ENCODE results near the gene TAF12.

TAF12 gene

DNA sequence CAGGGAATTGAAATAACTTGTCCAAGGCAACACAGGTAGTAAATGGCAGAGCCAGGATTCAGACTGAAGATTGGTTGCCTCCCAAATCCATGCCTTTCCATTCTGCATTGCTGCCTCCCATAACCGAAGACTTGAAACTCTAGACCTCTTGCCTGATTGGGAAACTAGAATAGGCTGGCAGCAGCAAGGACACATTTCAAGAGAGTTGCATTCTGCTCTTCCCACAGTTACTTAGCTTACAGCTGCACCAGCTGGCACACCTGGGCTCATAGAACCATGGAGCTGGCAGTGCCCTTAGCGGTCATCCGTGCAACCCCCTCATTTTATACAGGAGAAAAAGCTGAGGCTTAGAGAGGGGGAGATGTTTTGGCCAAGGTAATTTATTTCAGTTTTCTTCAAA, 82.0 kb downstream of the TAF12 start:
- H3K27ac Mint-ChIP-seq = no peak overlapping the region
- peaks cover 0 to 1% of the 10 kb centered on the region in 2 donors for H3K4me1 Mint-ChIP-seq
- H3K27me3 Mint-ChIP-seq = no peaks in the 10 kb centered on the region
- ATAC-seq (replicated peaks) (no peak), DNase-seq (no peak)
- no peaks in the 10 kb centered on the region for H3K9me3 Mint-ChIP-seq
- no peak overlapping the region for H3K4me3 Mint-ChIP-seq
- peaks cover 25 to 27% of the 10 kb centered on the region in 2 donors for H3K36me3 Mint-ChIP-seq

Measured in stimulated activated naive B cell treated with anti-CD40 and anti-IgM and Interleukin-4, amounts not matched to agents 10 μg/mL and 1 μg/mL and 100 μg/mL, for 72 hours (primary cell).